Pericardium fibroblast (primary cell): Measurements from ENCODE around the gene NBPF9. TPM values are rescaled to one million over a fixed set of nuclear protein-coding genes. Genes with fewer than 3 reads are reported as not detected.

Experiments used
- total RNA-seq: library from RNA; depleted of rRNA; stranded (reverse); fragments of >200 nt; gene quantifications from 2 replicates; pipeline ENCODE4 v1.2.3, GENCODE V29; 2015

Gene NBPF9, protein sequence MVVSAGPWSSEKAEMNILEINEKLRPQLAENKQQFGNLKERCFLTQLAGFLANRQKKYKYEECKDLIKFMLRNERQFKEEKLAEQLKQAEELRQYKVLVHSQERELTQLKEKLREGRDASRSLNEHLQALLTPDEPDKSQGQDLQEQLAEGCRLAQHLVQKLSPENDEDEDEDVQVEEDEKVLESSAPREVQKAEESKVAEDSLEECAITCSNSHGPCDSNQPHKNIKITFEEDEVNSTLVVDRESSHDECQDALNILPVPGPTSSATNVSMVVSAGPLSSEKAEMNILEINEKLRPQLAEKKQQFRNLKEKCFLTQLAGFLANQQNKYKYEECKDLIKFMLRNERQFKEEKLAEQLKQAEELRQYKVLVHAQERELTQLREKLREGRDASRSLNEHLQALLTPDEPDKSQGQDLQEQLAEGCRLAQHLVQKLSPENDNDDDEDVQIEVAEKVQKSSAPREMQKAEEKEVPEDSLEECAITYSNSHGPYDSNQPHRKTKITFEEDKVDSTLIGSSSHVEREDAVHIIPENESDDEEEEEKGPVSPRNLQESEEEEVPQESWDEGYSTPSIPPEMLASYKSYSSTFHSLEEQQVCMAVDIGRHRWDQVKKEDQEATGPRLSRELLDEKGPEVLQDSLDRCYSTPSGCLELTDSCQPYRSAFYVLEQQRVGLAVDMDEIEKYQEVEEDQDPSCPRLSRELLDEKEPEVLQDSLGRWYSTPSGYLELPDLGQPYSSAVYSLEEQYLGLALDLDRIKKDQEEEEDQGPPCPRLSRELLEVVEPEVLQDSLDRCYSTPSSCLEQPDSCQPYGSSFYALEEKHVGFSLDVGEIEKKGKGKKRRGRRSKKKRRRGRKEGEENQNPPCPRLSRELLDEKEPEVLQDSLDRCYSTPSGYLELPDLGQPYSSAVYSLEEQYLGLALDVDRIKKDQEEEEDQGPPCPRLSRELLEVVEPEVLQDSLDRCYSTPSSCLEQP (N-terminal part only)
- total RNA-seq: 8.8 and 11.3 TPM in 2 replicates

GRCh38 chr1:149103109-149104081 is at the start of gene NBPF9:
Gene NBPF9 (minus strand): TSS chr1:149103551. CDS start chr1:149082139, 21,412 bp downstream.

